Loucy (cell line): ENCODE measurements around the gene VMP1.

Experiments
- H2AFZ ChIP-seq: fragments of 200-600 bp; sonication (generic); 2 replicates; pipeline ENCODE4 v1.6.0; 2016; ENCODE audit warnings: antibody characterized with exemption, mild to moderate bottlenecking, low read length, moderate library complexity
- H3F3A ChIP-seq: fragments of 200-600 bp; 2 replicates; pipeline ENCODE4 v1.6.0; 2016; ENCODE audit warnings: antibody characterized with exemption, low read depth, mild to moderate bottlenecking
- H3K27me3 ChIP-seq: fragments of 200-600 bp; sonication (generic); 2 replicates; pipeline ENCODE4 v1.6.1; 2014; ENCODE audit warnings: low read length, mild to moderate bottlenecking; ENCODE audit not compliant: insufficient read depth, poor library complexity, severe bottlenecking
- H3K36me3 ChIP-seq: fragments of 200-600 bp; sonication (generic); 2 replicates; pipeline ENCODE4 v1.6.1; 2016; ENCODE audit warnings: low read length; ENCODE audit not compliant: insufficient read depth
- H3K4me1 ChIP-seq: fragments of 200-600 bp; sonication (generic); 2 replicates; pipeline ENCODE4 v1.5.1; 2014; ENCODE audit warnings: low read length, mild to moderate bottlenecking; ENCODE audit not compliant: insufficient read depth, poor library complexity, severe bottlenecking
- H3K4me2 ChIP-seq: fragments of 200-600 bp; sonication (generic); 2 replicates; pipeline ENCODE4 v1.6.0; 2014; ENCODE audit warnings: antibody characterized with exemption, low read length, low read depth, mild to moderate bottlenecking; ENCODE audit not compliant: poor library complexity, severe bottlenecking
- H3K4me3 ChIP-seq: fragments of 200-600 bp; sonication (generic); 2 replicates; pipeline ENCODE4 v1.5.1; 2014; ENCODE audit warnings: low read length, mild to moderate bottlenecking, mixed read lengths; ENCODE audit not compliant: poor library complexity, severe bottlenecking
- H3K79me2 ChIP-seq: fragments of 200-600 bp; sonication (generic); 2 replicates; pipeline ENCODE4 v1.6.1; 2014; ENCODE audit warnings: low read length; ENCODE audit not compliant: insufficient read depth
- H3K9ac ChIP-seq: fragments of 200-600 bp; sonication (generic); 2 replicates; pipeline ENCODE4 v1.6.0; 2014; ENCODE audit warnings: mild to moderate bottlenecking, low read depth, low read length, moderate library complexity; ENCODE audit not compliant: poor library complexity, severe bottlenecking
- H3K9me2 ChIP-seq: fragments of 200-600 bp; sonication (generic); replicated peaks from 2 replicates; pipeline ENCODE4 v1.6.1; 2016; ENCODE audit warnings: low read depth, low read length, mixed read lengths
- H3K9me3 ChIP-seq: fragments of 200-600 bp; sonication (generic); 2 replicates; pipeline ENCODE4 v1.6.1; 2014; ENCODE audit warnings: mild to moderate bottlenecking, antibody characterized with exemption, low read length, low read depth; ENCODE audit not compliant: insufficient read depth
- H4K20me1 ChIP-seq: fragments of 200-600 bp; sonication (generic); 2 replicates; pipeline ENCODE4 v1.6.0; 2014; ENCODE audit warnings: antibody characterized with exemption, low read length, mild to moderate bottlenecking; ENCODE audit not compliant: insufficient read depth, poor library complexity, severe bottlenecking
- EZH2phosphoT487 ChIP-seq: fragments of 200-600 bp; IDR thresholded peaks from 2 replicates; pipeline ENCODE4 v1.6.1; 2018; ENCODE audit warnings: antibody characterized with exemption, mild to moderate bottlenecking, moderate library complexity, borderline replicate concordance
- TF ChIP-seq, protein P1 (sequence below): fragments of 200-600 bp; sonication (generic); conservative IDR thresholded peaks from 2 replicates; pipeline ENCODE4 v1.5.1; 2014; ENCODE audit warnings: mild to moderate bottlenecking, antibody characterized with exemption, low read length

The VMP1 gene

DNA sequence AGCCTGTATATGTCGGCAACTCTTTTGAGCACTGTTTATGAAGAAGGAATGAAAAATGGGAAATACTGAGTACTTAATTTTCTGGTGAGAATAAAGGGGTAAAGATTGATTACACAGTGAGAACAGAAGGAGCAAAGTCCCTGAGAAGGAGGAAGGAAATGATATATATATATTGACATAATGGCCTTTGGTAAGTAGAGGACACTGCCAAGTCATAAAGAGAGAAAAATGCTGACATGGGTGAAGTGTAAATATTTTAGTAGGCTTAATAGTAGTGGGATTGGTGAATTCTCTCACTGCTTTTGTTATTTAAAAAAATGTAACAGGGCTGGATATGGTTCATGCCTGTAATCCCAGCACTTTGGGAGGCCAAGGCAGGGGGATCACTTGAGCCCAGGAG is 16.2 kb downstream of the VMP1 start:
- TF ChIP-seq EZH2phosphoT487 = no peak
- TF ChIP-seq, protein P1, sequence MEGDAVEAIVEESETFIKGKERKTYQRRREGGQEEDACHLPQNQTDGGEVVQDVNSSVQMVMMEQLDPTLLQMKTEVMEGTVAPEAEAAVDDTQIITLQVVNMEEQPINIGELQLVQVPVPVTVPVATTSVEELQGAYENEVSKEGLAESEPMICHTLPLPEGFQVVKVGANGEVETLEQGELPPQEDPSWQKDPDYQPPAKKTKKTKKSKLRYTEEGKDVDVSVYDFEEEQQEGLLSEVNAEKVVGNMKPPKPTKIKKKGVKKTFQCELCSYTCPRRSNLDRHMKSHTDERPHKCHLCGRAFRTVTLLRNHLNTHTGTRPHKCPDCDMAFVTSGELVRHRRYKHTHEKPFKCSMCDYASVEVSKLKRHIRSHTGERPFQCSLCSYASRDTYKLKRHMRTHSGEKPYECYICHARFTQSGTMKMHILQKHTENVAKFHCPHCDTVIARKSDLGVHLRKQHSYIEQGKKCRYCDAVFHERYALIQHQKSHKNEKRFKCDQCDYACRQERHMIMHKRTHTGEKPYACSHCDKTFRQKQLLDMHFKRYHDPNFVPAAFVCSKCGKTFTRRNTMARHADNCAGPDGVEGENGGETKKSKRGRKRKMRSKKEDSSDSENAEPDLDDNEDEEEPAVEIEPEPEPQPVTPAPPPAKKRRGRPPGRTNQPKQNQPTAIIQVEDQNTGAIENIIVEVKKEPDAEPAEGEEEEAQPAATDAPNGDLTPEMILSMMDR = no peak
- H3K4me3 ChIP-seq = no peak overlapping the region
- H3K9me2 ChIP-seq = no peaks in the 10 kb centered on the region
- H3K27me3 ChIP-seq = no peaks in the 10 kb centered on the region
- no peak overlapping the region for H3K9ac ChIP-seq
- no peaks in the 10 kb centered on the region for H3F3A ChIP-seq
- H3K79me2 ChIP-seq = peaks cover 78% of the 10 kb centered on the region
- peaks cover 11% of the 10 kb centered on the region for H4K20me1 ChIP-seq
- H3K36me3 ChIP-seq = no peaks in the 10 kb centered on the region
- peaks cover 11% of the 10 kb centered on the region for H3K4me1 ChIP-seq
- H2AFZ ChIP-seq = no peak overlapping the region
- no peak overlapping the region for H3K4me2 ChIP-seq
- H3K9me3 ChIP-seq = no peaks in the 10 kb centered on the region

DNA sequence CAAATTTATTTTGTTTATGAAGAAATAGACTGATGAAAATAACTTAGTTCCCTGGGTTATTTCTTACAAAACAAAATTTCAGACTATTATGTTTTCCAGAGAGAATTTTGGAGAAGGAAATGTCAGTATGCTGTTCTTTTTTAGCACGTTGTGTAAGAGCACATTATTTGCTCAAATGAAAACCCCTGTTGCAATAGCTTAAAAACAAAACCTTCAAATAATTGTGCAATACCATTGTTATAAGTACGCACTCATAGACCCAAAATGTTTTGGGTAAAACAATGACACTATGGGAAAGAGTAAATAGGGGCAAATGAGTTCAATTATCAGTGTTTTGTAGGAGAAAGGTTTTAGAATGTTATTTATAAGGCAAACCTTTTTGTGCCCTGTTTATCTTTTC is 18.2 kb downstream of the VMP1 start:
- no peaks in the 10 kb centered on the region for H3K27me3 ChIP-seq
- H3K4me3 ChIP-seq = no peak overlapping the region
- no peaks in the 10 kb centered on the region; the same call in 1 of the 2 replicates for H3K36me3 ChIP-seq
- no peaks in the 10 kb centered on the region for H3K9me2 ChIP-seq
- peaks cover 8% of the 10 kb centered on the region for H3K4me1 ChIP-seq
- no peak overlapping the region for H3K4me2 ChIP-seq
- no peak for TF ChIP-seq EZH2phosphoT487
- TF ChIP-seq, protein P1 = no peak
- no peak overlapping the region for H2AFZ ChIP-seq
- peaks cover 66% of the 10 kb centered on the region for H3K79me2 ChIP-seq
- no peak overlapping the region for H3K9ac ChIP-seq
- H4K20me1 ChIP-seq = no peaks in the 10 kb centered on the region
- H3K9me3 ChIP-seq = no peaks in the 10 kb centered on the region
- H3F3A ChIP-seq = no peaks in the 10 kb centered on the region

DNA sequence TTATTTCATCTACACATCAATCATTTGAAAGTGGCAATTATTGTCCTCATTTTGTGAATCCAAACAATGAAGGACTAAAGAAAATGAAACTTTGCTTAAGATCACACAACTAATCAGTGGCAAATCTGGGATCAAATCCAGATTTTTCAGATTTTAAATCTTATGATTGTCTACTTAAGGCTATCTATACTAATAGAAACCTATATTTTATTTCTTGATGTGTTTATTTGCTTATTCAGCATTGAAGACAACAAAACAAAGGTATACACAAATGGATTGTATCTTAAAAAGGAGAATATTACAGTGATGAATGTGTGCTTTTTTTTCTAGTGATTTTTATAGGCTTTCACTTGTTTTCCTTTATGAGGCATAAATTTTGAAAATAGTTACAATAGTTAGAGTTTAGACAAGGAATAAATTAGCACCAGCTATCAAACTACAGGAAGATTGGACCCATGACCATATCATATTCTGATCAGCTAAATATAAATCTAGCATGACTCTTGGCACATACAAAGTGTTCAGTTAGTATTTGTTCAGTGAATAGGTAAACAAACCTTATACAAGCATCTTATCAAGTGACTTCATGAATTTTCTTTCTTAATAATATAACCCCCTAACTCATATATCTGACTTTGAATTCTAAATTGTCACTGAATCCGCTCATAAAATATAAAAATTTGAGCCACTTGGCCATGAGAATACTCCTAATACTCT is 20.5 kb downstream of the VMP1 start:
- Histone ChIP-seq H3K4me3 (no peak overlapping the region), H3K9me3 (no peaks in the 10 kb centered on the region), H2AFZ (no peak overlapping the region), H3K36me3 (peaks cover 4% of the 10 kb centered on the region; the same call in 1 of the 2 replicates), H3K9ac (no peak overlapping the region), H4K20me1 (no peaks in the 10 kb centered on the region), H3K4me2 (no peak overlapping the region), H3K27me3 (no peaks in the 10 kb centered on the region), H3K79me2 (peaks cover 44% of the 10 kb centered on the region; the same call in 1 of the 2 replicates), H3F3A (no peaks in the 10 kb centered on the region), H3K9me2 (no peaks in the 10 kb centered on the region), H3K4me1 (peaks cover 8% of the 10 kb centered on the region)
- no peak for TF ChIP-seq EZH2phosphoT487
